ENCODE data around the gene KLF6. TPM values are rescaled to one million over a fixed set of nuclear protein-coding genes. Genes with fewer than 3 reads are reported as not detected.

Gene KLF6
- total RNA-seq = 100 to 1,000 TPM in 1 of 2 donors, 10 to 100 TPM in 1; 85.2 to 126 TPM

GRCh38 chr10:3784510-3785250 lies at the start of gene KLF6:
TSS of gene KLF6 (minus strand) at chr10:3785209. CDS start at chr10:3785014, 195 bp downstream.
- ATAC-seq (no peak), DNase-seq (ENCODE audit: low spot score in 2 of 2) (no peak)
- H3K36me3 Mint-ChIP-seq = peaks cover 51 to 65% of the 10 kb centered on the region in 2 donors
- H3K9me3 Mint-ChIP-seq = peaks cover 2% of the 10 kb centered on the region in 2 donors
- H3K27ac Mint-ChIP-seq = peak within 1 kb of the TSS; percentile 100

- H3K36me3 Mint-ChIP-seq = peaks cover 0 to 10% of the 10 kb centered on the region in 2 donors
- H3K9me3 Mint-ChIP-seq = no peaks in the 10 kb centered on the region
- ATAC-seq = no peak
- no peak for DNase-seq (ENCODE audit: low spot score in 2 of 2)
- H3K27ac Mint-ChIP-seq = no peak overlapping the region
Measured at GRCh38 chr10:3834404-3834803, 49.4 kb upstream of the KLF6 start.

DNA sequence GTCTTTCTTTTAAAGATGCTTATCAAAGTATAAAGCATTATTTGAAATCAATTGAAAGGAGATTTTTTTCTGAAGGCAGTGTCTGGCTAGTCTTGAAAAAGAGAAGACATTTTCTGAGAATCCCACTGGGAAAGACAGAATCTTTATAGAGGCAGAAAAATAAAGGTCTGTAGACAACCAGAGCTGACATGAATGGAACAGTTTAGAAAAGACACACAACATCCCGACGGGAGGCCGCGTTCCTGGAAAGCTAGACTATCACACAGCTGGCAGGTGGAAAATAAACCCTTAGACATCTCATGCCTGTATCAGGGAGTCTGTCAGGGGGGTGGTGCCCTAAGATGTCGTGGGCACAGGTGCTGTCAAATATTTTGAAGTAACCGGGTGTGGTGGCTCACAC lies 48.0 kb upstream of the KLF6 start:
- Mint-ChIP-seq H3K9me3 (peaks cover 4% of the 10 kb centered on the region in 2 donors), H3K27ac (no peak overlapping the region), H3K36me3 (peaks cover 4 to 15% of the 10 kb centered on the region in 2 donors)
- ATAC-seq = no peak
- no peak for DNase-seq (ENCODE audit: low spot score in 2 of 2)

GRCh38 chr10:3832022-3832786 lies 47.2 kb upstream of the KLF6 start:
- ATAC-seq = peak; percentile 11 to 14
- Mint-ChIP-seq H3K9me3 (peaks cover 6% of the 10 kb centered on the region in 2 donors), H3K36me3 (peaks cover 6 to 17% of the 10 kb centered on the region in 2 donors), H3K27ac (no peak overlapping the region)
- no peak for DNase-seq (ENCODE audit: low spot score in 2 of 2)

GRCh38 chr10:3831608-3832007 lies 46.6 kb upstream of the KLF6 start:
- no peak for ATAC-seq
- Mint-ChIP-seq H3K9me3 (peaks cover 6% of the 10 kb centered on the region in 2 donors), H3K36me3 (peaks cover 6 to 17% of the 10 kb centered on the region in 2 donors), H3K27ac (no peak overlapping the region)
- DNase-seq (ENCODE audit: low spot score in 2 of 2) = no peak

- ATAC-seq (no peak), DNase-seq (ENCODE audit: low spot score in 2 of 2) (no peak)
- Mint-ChIP-seq H3K9me3 (peaks cover 6% of the 10 kb centered on the region in 2 donors), H3K36me3 (peaks cover 6 to 17% of the 10 kb centered on the region in 2 donors), H3K27ac (no peak overlapping the region)
Measured at GRCh38 chr10:3830946-3831345, 45.9 kb upstream of the KLF6 start.

GRCh38 chr10:3829156-3830050 lies 44.4 kb upstream of the KLF6 start:
- Mint-ChIP-seq H3K36me3 (peaks cover 6 to 15% of the 10 kb centered on the region in 2 donors), H3K27ac (peak overlapping the region; percentile 93), H3K9me3 (peaks cover 6% of the 10 kb centered on the region in 2 donors)
- no peak for DNase-seq (ENCODE audit: low spot score in 2 of 2)
- ATAC-seq = peak in 1 of 2 donors; percentile 33

GRCh38 chr10:3828404-3829155 lies 43.6 kb upstream of the KLF6 start:
- H3K27ac Mint-ChIP-seq = peak overlapping the region; percentile 93
- peaks cover 6 to 8% of the 10 kb centered on the region in 2 donors for H3K36me3 Mint-ChIP-seq
- DNase-seq (ENCODE audit: low spot score in 2 of 2) (no peak), ATAC-seq (peak; percentile 68 to 72)
- peaks cover 6% of the 10 kb centered on the region in 2 donors for H3K9me3 Mint-ChIP-seq

GRCh38 chr10:3827768-3828403 lies 42.9 kb upstream of the KLF6 start:
- peak overlapping the region; percentile 93 for H3K27ac Mint-ChIP-seq
- no peak for ATAC-seq
- no peak for DNase-seq (ENCODE audit: low spot score in 2 of 2)
- peaks cover 6% of the 10 kb centered on the region in 2 donors for H3K9me3 Mint-ChIP-seq
- peaks cover 6 to 8% of the 10 kb centered on the region in 2 donors for H3K36me3 Mint-ChIP-seq

- DNase-seq (ENCODE audit: low spot score in 2 of 2) (no peak), ATAC-seq (no peak)
- peak overlapping the region in 1 of 2 donors; percentile 93 for H3K27ac Mint-ChIP-seq
- peaks cover 6 to 8% of the 10 kb centered on the region in 2 donors for H3K36me3 Mint-ChIP-seq
- peaks cover 6% of the 10 kb centered on the region in 2 donors for H3K9me3 Mint-ChIP-seq
Measured at GRCh38 chr10:3827266-3827665, 42.3 kb upstream of the KLF6 start.

GRCh38 chr10:3825862-3826351 lies 40.9 kb upstream of the KLF6 start:
- Mint-ChIP-seq H3K27ac (peak overlapping the region in 1 of 2 donors; percentile 32), H3K9me3 (peaks cover 6 to 14% of the 10 kb centered on the region in 2 donors), H3K36me3 (peaks cover 6 to 15% of the 10 kb centered on the region in 2 donors)
- ATAC-seq (no peak), DNase-seq (ENCODE audit: low spot score in 2 of 2) (no peak)

- Mint-ChIP-seq H3K36me3 (peaks cover 6 to 16% of the 10 kb centered on the region in 2 donors), H3K9me3 (peaks cover 6 to 14% of the 10 kb centered on the region in 2 donors), H3K27ac (peak overlapping the region in 1 of 2 donors; percentile 61)
- no peak for ATAC-seq
- DNase-seq (ENCODE audit: low spot score in 2 of 2) = no peak
Measured at GRCh38 chr10:3825244-3825643, 40.2 kb upstream of the KLF6 start.

- DNase-seq (ENCODE audit: low spot score in 2 of 2) = no peak
- Mint-ChIP-seq H3K36me3 (peaks cover 0 to 8% of the 10 kb centered on the region in 2 donors), H3K9me3 (peaks cover 0 to 9% of the 10 kb centered on the region in 2 donors), H3K27ac (no peak overlapping the region)
- ATAC-seq = no peak
Measured at GRCh38 chr10:3822541-3823330, 37.7 kb upstream of the KLF6 start.

DNA sequence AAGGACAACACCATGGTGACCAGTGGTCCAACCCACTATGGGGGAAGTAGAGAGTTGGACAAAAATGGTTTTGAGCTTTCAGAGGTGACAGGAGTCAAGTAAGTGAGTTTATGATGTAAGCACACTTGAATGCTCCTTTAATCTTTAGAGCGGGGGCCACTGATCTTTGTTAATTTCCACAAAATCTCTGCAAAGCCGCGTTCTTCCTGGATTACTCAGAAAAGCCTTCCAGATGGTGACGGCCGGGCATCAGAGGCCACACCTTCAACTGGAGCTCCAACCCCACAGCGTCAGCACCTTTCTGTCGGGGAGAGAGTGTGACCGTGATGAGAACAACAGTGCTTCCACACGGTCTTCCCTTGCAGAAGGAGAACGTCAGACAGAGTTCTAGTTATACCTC lies 35.2 kb upstream of the KLF6 start:
- H3K9me3 Mint-ChIP-seq = peaks cover 0 to 13% of the 10 kb centered on the region in 2 donors
- no peak overlapping the region for H3K27ac Mint-ChIP-seq
- ATAC-seq = no peak
- H3K36me3 Mint-ChIP-seq = peaks cover 0 to 13% of the 10 kb centered on the region in 2 donors
- no peak for DNase-seq (ENCODE audit: low spot score in 2 of 2)

Data from activated naive CD4-positive, alpha-beta T cell treated with anti-CD3 and anti-CD28 coated beads, Interleukin-2, amount 50 U/mL, for 72 hours (primary cell).